GM03348 (cell line): Measurements from ENCODE around the gene CFAP100.

ENCODE experiments used
- DNase-seq: peaks from one replicate; pipeline ENCODE4 v3.0.0; 2012; ENCODE audit warnings: low spot score

CFAP100 gene

DNA sequence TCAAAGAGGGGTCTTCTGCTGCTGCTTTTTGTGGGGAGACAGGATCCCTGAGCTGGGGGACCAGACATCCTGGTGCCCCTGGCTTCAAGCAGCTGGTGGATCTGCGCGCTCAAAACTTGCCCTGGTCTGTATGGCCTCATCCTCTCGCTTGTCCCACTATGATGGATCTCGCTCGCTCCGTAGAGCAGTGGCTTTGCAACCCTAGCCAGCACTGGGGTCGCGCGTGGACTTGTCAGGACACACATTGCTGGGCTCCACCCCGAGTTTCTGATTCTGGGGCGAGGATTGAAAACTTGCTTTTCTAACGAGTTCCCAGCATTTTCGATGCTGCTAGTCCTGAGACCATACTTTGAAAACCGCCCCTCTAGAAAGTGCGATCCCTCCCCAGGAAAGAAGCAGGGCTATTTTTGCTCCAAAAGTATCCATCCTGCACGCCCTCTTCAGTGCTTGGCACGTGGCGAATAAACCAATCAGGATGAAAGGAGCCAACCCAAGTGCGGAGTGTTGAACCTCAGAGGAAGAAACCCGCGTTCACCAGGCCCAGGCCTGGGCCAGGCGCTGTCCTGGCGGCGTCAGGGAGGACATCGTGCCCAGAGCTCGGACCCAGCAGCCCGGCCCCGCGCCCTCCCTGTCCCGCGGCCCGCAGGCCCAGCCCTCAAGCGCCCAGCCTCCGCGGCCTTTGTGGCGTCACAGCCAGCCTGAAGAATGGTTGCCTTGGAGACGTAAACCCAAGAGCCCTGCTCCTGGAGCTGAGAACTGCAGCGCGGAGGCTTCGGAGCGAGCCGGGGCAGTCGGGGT is at the start of gene CFAP100:
TSS of gene CFAP100 (plus strand) at position 731 of the 798 bp plus-strand sequence. CDS start 1,092 bp downstream, outside the sequence.
- peak; percentile 65 for DNase-seq

DNA sequence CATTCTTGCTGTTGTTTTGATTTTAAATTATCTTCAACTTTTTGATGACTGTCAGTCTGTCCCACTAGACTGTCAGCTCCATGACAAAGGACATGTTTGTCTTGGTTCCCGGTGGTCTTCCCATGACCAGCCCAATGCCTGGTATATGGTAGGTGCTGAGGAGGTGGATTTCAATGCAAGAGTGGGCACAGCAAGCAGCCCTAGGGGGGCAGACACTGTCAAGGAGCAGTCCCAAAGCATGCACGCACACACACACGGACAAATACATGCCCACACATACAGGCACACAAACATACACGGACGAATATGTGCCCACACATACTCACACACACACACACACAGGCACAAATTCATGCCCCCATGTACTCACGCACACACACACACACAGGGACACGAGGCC is 49.5 kb upstream of the CFAP100 start:
- no peak for DNase-seq

DNA sequence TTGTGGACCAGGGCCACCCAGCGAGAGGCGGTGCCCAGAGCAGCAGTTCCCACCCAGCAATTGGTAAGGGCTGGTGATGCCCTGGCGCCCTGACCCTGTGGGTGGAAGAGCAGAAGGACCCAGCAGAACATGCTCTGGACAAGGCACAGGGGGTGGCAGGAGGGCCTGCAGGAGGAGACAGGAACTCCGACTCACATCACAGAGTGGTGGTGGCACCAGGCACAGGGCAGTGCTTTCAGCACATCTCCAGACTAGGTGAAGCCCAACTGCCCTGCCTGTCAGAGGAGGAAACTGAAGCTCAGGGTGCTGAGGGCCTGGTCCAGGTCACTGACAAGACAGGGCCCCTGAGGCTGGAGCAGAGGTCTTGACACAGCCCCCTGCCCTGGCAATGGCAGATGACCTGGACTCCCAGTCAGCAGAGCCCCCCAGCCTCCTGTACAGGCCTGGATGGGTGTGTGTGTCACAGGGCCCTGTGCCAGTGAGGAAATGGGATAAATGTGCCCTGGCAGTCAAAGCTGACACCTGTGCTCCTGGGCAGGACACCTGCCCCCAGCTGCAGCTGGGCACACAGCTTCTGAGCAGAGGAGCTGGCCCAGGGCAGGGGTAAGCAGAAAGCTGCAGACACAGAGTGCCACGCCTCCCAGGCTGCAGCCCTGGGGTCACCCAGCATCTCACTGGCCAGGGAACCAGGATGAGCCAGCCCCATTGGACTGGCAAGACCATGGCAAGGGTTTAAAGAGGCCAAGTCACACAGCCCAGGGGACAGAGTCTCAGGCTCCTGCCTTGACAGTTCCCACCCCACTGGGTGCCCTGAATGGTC is 48.9 kb upstream of the CFAP100 start:
- DNase-seq: no peak

DNA sequence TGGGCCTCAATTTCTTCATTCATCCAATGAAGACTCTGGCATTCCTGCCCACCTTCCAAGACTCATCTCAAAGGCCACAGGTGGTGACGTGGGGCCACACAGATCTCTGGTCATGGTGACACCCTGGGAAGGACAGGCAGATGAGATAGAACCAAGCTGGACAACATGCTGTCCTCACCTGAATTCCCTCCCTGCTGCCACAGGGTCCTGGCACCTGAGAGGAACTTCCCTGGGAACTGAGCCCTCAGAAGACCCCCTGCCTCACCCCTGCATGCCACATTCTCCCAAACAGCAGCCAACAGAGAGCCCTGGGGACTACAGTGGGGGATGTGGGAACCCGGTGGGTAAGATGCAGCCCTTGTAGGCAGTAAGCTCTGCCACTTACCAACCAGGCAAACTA is 48.2 kb upstream of the CFAP100 start:
- DNase-seq: no peak

DNA sequence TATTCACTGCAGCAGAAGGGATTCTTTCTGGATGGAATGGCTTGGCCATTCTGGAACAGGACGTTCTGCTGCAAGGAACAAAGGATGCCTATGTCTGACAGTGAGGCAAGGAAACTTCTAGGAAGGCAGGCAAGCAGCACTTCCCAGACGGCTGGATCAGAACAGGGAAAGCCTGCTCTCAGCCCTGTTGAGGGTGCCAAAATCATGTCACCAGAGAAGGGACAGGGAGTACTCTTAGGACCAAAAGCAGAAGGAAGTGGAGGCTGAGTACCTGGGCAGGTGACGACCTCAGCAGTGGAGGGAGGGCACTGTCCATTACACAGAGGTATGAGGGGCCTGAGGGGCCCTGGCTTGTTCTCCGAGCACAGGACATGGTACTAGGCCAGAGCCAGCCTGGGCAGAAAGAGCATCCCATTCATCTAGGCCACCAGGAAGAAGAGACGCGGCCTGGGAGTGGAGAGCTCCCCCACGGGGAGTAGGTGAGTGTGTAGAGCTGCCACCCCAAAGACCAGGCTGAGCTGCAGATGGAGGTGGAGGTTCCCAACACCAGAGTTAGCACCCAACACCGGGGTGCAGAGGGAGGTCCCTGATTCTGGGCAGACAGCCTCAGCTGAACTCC is 47.1 kb upstream of the CFAP100 start:
- DNase-seq: no peak

DNA sequence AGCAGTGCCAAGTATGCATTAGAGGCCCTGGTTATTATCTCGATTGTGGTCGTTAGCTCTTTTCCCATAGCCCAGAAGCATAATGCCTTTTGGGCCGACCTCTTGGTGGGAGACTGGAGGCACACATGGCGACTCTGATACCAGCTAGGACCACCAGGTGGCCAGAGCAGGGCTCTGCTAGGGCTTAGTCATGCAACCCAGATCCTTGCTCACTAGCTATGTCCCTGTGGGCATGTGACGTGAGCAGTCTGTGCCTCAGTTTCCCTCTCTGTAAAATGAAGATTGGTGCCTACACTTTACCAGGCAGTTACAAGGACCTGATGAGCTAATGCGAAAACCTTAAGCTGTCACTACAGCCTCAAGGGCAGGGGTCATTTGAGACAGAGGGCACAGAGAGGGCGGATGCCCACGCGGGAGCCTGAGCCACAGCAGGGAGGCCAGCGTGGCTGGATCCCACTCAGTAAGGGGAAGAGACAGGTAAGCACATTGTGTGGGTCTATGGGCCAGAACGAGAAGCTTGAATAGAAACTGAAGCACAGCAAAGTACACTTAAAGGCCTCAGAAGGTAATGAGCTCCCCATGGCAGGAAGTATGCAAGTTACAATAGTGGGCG is 46.3 kb upstream of the CFAP100 start:
- DNase-seq: no peak

DNA sequence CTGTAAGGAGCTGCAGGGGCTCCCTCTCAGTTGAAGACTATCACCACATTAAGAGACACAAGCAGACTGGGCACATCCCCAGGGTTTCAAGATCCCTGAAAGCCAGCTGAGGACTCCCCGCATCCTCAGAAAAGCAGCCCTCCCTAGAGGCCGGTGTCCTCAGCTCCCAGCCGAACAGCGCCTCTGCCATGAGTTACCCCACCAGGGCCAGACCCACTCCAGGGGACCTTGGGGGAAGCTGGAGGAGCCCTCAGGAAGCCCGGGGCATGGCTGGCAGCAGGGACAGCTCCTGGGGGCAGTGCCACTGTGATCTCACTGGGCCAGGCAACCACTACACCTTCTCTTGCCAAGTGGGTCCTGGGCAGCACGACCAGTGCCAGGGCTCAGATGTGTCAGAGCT is 45.6 kb upstream of the CFAP100 start:
- no peak for DNase-seq

DNA sequence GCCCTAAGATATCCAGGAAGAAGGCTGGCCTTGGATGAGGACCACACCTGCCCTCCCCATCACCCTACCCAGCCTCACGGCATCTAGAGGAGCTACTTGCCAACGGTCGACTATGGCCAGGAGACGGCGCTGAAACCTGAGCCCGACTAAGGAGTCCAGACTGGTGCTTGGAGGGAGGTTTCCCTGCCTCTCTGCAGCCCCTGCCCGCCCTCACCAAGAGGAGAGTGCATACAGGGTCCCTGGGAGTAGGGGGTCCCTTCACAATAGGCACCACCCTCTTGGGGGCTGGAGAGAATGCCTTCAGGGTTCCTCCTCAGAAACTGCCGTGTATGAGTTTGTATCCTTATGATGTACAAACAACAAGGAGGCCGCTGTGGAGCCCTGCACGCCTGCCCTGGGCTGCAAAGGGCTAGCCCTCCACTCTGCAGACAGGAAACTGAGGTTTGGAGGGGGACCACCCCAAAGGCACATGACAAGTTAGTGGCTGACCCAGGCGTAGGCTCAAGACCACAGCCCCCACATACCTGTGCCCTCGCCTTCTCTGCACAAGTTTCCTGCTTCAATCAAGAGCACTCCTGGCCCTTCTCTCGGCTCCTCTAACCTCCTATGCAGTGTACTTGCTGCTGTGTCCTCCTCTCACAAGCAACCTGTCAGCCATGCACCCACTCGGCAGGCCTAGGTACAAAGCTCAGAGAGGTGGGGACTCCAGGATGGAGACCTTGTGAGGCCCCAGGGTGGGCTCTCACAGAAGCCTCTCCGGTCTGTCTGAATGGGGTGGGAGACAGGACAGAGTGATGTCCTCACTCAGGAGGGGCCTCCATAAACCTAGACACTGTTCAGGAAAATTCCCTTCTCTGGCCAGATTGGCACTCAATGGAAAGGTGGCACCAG is 44.9 kb upstream of the CFAP100 start:
- DNase-seq: no peak

DNA sequence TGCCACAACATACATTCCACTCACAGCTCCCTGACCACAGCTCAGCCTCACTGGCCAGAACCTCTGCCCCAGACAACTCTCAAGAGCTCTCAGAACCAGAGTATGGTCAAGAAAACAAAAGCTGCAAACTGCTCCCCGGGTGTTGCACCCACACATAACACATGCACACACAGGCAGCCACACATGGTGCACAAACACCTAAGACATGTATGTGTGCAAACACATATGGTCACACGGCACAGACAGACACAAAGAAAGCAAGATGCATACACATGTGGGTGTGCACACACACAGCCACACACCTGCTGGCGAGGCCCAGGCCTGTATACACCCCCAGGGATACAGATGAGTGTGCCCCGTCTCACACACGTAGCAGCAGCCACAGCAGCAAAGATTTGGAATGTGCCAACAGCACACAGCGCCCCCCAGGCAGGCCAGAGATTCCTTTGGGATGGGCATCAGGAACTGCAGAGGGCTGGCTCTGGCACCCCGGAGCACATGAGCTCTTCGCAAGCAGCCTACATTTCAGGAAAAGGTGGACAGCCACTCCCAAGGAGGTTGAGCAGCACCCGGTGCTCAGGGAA is 44.1 kb upstream of the CFAP100 start:
- no peak for DNase-seq

DNA sequence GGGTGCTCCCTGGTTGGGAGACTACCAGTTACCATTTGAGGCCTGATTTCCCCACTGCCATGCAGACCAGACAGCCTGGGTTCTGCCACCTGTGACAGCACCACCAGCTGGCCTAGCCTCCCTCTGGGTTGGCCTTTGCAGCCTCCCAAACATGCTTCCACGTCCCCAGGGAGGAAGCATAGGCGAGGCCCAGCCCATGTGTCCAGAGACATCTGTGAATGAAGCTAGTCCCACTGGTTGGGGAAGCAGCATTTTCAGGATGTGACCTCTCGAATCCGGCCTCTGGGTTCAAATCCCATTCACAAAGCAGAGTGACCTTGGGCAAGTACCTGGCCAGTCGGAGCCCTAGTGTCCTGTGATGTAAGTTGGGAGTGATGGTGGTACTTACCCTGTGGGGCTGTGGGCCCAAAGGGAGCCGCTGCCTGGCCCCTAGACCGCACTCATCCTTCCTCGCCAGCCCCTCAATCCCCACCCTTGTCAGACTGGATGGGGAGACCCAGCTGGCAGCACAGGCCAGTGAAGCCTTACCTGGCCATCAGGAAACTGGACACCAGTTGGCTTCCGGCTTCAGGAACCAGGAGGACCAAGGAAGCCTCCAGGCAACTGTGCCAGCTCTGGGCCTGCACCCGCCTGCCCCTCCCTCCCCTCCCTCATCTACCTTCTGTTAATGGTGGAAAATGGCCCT is 43.5 kb upstream of the CFAP100 start:
- DNase-seq: no peak

DNA sequence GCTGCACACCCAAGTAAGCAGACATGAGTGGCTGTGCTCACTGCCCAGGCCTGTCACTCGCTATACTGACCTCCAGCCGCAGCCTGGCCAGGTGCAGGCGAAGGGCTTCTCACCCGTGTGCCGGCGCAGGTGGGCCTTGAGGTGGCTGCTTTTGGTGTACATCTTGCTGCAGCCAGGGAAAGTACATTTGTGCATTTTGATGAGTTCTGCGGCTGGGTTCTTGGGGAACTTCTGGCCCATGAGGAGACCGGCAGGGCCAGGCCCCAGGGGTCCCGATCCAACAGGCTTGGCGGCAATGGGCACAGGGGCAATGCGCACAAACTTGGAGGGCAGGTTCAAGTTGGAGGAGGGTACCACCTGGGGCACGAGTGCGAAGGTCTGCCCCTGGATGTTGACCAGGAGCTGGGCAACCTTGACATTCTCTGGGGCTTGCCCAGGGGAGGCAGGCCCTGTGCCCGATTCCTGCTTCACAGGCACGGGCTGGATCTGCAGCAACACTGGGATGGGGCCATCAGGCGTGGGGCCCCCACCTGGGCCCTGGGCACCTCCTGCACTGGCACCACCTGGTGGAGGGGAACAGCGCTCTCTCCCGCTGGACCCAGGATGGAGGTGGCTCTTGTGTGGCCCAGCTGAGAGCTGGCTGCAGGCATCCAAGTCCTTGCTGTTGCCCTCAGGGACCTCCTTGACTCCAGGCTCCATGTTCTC is 42.8 kb upstream of the CFAP100 start:
- no peak for DNase-seq

DNA sequence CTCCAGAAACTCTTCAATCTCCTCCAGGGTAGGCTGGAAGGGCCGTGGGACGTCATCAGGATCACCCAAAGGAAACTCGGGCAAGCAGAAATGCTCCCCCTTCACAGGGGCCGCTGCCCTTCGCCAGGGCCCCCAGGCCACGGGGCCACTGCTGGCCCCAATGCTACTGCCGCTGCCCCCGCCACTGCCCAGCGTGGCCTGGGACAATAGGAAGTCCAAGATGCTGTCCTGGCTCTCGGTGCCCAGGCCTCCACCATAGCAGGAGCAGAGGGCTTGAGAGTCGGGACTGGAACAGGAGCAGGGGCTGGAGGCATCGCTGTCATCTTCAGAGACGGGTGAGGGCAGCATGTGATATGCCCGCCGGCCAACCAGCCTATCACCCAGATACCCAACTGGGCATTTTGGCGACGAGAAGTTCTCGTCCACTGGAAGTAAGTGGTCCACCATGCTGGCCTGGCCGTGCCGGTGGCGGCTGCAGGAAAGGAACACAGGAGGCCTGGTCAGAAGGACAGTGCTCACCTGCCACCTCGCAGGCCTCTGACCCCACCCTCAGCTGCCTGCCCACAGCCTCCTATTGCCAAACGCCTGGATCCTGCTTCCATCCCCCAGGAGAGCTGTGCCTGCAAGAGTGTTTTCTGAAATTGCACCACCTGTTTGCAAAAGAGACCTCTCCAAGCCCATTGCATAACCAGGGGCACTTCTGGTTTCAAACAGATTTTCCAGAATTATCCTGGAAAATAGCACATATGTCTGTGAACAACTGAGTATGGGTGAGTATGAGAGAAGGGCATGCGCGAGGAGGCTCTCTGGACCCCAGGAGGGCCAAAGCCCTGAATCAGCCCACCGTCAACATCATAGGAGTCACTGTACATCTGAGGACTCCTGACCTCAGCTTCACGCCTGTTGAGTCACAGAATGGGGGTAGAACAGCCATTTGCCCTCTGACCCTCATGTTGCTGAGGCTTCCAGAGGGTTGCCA is 41.9 kb upstream of the CFAP100 start:
- no peak for DNase-seq

DNA sequence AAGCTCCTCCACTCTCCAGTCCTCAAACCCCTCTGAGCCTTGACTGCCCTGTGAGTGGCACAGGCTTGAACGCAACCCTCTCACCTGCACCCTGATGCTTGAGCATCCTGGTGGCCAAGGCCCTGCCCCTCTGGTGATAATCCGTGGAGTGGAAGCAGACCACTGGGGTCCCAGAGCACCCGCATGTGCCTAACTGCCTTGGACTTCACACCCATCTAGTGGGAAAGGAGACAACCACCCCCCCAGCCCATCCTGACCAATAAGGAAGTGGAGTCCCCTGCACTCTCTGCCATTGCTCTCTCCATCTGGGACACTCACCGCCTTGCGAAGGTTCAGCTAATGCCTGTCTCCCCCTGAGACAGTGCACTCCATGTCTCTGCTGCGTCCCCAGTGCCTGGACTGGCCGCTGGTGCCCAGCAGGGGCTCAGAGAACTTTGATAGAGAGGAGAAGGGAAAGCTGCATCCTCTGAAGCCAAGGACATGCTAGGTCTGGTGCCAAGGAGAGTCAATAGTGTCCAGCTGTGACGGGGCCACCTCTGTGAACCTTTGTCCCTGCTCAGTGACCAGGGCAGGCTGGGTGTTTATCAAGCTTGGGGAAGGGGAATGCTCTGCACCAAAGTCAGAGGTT is 40.9 kb upstream of the CFAP100 start:
- DNase-seq: no peak

DNA sequence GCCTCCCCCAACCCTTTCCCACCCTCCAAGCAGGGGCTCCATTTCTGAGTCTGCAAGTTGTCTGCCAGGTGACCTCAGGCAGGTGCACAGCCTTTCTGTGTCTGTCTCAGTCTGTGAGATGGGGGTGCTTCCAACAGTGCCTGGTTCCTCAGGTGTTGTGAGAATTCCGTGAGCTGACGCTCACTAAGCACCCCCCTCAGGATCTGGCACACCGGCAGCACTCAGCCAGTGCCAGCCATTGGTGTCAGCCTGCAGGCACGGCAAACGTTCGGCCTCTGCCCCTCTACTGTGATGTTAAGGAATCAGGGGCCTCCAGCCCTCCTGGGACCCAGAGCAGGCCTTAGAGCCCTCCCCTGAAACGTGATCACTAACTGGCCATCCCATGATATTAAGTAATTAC is 39.9 kb upstream of the CFAP100 start:
- DNase-seq: no peak

DNA sequence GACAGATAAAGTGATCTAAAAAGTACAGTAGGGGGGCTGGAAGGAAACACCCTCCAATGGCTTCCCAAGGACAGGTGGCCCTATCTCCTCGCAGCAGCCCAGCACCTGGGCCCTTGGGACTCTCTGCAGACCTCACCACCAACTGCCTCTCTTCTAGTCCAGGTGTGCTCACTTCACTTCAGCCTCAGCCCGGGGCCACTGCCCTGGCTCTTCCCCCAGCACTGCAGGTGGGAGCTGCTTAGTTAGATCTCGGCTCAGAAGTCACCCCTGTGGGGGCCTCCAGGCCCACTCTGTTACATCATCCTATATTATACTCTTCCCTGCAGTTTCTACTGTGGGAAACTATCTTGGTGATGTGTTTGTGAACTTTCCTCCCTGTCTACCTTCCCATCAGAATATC is 39.5 kb upstream of the CFAP100 start:
- DNase-seq: no peak

DNA sequence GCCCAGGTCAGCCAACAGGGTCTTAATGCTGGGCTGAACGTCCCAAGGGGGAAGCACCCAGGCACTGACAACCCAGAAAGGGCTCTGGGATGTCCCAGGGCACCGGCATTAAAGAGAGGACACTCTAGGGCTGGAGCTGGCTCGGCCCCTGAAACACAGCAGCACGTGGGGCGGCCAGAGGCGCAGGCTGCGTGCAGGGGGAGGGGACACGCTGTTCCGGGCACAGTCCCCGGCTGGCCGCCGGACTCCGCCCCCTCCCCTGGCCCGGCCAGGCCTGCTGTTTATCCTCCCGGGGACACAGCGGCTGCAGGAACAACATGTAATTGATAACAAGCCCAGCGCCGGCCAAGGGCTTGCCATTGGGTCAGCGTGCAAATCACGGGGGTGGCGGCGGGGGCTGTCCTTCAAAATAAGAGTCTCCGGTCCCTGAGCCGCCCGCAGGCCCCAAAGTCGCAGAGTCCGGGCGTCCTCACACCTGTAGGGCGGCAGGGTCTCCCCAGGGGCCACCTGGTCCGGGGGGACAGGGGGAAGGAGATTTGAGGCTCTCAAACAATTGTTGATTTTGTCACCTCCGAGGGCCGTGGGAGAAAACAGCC is 38.8 kb upstream of the CFAP100 start:
- peak; percentile 91 for DNase-seq

DNA sequence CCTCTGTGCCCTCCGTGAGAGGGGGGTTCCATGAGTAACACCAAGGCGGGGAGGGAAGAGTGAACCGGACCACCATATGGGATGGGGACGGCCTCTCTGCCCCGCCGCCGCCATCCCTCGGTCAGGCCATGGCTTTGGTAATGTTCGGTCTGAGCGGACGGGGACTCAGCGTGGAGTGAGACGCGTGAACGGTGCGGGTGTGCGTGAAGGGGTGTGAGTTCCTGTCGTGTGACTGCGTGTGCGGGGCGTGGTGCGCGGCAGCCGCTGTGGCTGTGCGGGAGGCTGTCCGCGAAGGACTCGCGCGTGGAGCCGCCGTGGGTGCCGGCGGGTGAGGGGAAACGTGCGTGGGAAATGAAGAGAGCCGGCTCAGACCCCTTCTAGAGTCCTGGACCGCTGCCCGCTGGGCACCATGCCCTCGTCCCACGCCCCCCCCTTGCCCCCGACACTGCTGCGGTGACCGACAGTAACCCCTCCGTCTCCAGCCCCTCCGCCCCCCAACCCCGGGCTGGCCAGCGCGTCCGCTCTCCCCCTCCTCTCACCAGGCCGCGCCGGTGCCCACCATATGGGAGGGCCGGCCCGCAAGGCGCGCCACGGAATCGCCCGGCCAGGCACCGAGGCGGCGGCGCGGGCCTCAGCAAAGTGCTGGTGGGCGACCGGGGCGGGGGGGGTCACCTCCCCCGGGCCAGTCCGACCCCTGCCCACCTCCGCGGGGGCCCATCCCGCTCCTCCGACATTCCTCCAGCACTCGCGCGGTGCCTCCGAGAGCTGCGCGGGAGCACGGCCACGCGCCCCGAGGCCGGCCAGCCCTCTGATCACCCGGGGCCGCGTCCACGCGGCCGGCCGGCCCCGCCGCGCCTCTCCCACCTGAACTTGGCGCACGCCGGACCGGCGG is 38.1 kb upstream of the CFAP100 start:
- DNase-seq: peak; percentile 60
